Activated CD8-positive, alpha-beta memory T cell treated with anti-CD3 and anti-CD28 coated beads for 1 hour (primary cell): Measurements from ENCODE around the gene ROBO1.

Source experiments
- DNase-seq, 2 donors: peaks; one replicate each; pipeline ENCODE4 v3.0.0-alpha.2; 2020; ENCODE audit warnings: low read depth in 1 of 2; ENCODE audit errors: extremely low read depth in 1 of 2

The ROBO1 gene

GRCh38 chr3:78825118-78825857, 942.5 kb downstream of the ROBO1 start:
- no peak for DNase-seq

- no peak for DNase-seq
Observed at GRCh38 chr3:78823859-78824258, 943.9 kb downstream of the ROBO1 start.

GRCh38 chr3:78823434-78823833, 944.4 kb downstream of the ROBO1 start:
- DNase-seq, result no peak

GRCh38 chr3:78822726-78823125, 945.1 kb downstream of the ROBO1 start:
- DNase-seq, result no peak

- no peak for DNase-seq
Observed at GRCh38 chr3:78820542-78820941, 947.3 kb downstream of the ROBO1 start.

GRCh38 chr3:78818161-78818985, 949.4 kb downstream of the ROBO1 start:
- no peak for DNase-seq

GRCh38 chr3:78814893-78815562, 952.8 kb downstream of the ROBO1 start:
- no peak for DNase-seq

GRCh38 chr3:78812166-78812565, 955.6 kb downstream of the ROBO1 start:
- no peak for DNase-seq

GRCh38 chr3:78809966-78810365, 957.8 kb downstream of the ROBO1 start:
- DNase-seq, result no peak

- DNase-seq, result no peak
Observed at GRCh38 chr3:78804251-78805037, 963.4 kb downstream of the ROBO1 start.

GRCh38 chr3:78802562-78802930, 965.3 kb downstream of the ROBO1 start:
- no peak for DNase-seq

GRCh38 chr3:78801926-78802561, 965.8 kb downstream of the ROBO1 start:
- DNase-seq, result no peak

GRCh38 chr3:78799681-78800080, 968.1 kb downstream of the ROBO1 start:
- no peak for DNase-seq

- DNase-seq, result no peak
Observed at GRCh38 chr3:78798266-78798832, 969.4 kb downstream of the ROBO1 start.

- DNase-seq, result no peak
Observed at GRCh38 chr3:78794431-78794830, 973.4 kb downstream of the ROBO1 start.

GRCh38 chr3:78792733-78793132, 975.1 kb downstream of the ROBO1 start:
- DNase-seq, result no peak

- DNase-seq, result no peak
Observed at GRCh38 chr3:78792212-78792611, 975.6 kb downstream of the ROBO1 start.

GRCh38 chr3:78791753-78792152, 976.0 kb downstream of the ROBO1 start:
- DNase-seq, result no peak

- no peak for DNase-seq
Observed at GRCh38 chr3:78788839-78789238, 979.0 kb downstream of the ROBO1 start.

GRCh38 chr3:78785004-78785403, 982.8 kb downstream of the ROBO1 start:
- DNase-seq, result no peak
